Bone marrow (tissue), 2 donors: ENCODE data around the gene PISD.
"Not testable (repeated sequence)": the region's sequence is repeated elsewhere in the genome, so short reads cannot be mapped to it uniquely, and the experiment has no call there.

Source experiments
- DNase-seq, 2 donors: peaks; one replicate each; lab custom pipeline; 2025; lab: John Stamatoyannopoulos, UW

The PISD gene

DNA sequence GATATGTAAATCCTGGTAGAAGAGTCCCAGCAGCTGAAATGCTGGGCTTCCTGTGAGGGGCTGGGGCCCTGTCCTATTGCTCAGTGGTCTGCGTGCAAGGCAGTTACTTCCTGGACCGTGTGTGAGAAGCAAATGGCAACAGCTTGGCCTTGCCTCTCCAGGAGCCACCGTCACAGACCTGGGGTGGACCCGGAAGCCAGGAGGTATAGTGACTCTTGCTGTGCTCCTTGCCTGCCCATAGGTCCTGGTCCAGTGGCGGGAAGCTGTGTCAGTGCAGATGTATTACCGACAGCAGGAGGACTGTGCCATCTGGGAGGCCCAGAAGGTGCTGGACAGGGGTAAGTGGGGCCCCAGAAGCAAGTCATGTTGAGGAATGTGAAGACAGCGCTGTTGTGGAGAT lies 54.3 kb downstream of the PISD start:
- DNase-seq = no peak

DNA sequence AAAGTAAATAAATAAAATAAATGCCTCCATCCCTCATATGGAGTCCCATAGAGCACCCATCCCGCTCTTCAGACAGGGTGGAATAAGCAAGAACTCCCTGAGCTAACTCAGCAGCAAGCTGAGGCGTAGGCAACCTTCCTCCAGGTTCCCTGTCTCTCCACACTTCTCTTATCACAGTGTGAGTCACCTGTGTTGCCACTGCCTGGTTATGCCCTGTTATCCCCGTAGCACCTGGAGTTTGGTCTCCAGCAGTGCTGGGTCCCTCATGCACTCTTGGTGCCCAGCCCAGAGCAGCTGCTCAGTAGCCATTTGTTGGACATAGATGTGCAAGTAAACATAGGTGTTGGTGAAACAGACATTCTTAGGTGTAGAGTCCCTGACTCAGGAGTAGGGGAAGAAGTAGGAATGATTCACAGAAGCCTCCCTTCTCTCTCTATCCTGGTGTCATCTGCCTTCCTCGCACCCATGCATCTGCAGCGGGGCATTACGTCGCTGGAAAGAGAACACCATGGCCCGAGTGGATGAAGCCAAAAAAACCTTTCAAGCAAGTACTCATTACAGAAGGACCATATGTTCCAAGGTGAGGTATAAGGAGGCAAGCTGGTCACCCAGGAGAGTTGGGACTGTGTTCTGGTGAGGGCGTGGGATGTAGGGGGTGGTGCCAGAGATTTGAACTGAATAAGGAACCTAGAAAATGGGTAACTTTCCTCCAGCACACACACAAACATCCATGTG lies 56.0 kb downstream of the PISD start:
- no peak for DNase-seq

GRCh38 chr22:31604746-31605705 lies 57.0 kb downstream of the PISD start:
- DNase-seq = no peak

- no peak for DNase-seq
These were observed 57.8 kb downstream of the PISD start for GRCh38 chr22:31604137-31604705.

GRCh38 chr22:31603574-31603973 lies 58.4 kb downstream of the PISD start:
- DNase-seq = no peak

DNA sequence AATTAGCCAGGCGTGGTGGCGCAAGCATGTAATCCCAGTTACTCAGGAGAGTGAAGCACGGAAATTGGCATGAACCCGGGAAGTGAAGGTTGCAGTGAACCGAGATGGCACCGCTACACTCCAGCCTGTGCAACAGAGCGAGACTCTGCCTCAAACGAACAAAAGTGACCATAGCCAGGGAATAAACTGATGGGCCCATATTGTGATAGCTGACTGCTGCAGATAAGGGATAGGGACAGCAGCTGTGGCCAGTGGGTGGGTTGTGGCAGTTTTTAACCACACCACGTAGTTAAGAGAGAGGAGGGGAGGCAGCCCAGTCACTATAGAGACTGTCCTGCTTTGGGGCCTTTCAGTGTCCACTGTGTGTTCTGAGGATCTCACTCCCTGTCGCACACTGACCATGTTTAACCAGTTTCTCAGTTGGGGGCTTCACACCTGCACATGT lies 58.9 kb downstream of the PISD start:
- DNase-seq = no peak

DNA sequence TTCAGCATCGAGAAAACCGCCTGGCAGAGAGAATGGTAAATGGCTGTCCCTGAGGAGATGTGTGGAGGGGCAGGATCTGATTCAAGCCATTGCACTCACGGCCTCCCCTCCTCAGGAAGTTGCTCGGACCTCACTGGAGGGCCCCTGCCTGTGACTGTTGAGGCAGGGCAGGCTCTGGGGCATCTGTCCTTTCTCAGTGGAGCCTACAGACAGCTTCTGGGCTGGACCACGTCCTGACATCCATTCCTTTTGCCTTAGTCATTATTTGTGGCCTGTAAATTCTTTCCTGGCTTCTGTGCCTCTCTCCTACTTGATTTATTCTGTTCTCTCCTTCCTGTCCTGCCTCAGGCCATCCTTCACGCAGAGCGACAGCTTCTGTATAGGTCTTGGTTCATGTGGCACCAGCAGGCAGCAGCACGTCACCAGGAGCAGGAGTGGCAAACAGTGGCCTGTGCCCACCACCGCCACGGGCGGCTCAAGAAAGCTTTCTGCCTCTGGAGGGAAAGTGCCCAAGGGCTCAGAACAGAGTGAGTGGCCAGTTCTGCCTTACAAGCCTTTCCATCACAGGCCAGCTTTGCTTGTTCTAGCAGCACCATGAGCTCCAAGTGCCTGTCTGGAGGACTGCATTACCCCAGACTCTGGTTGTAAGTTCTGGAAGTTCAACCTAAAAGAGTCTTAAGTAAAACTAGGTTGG lies 59.6 kb downstream of the PISD start:
- no peak for DNase-seq

GRCh38 chr22:31595271-31595670 lies 66.7 kb downstream of the PISD start:
- no peak for DNase-seq

DNA sequence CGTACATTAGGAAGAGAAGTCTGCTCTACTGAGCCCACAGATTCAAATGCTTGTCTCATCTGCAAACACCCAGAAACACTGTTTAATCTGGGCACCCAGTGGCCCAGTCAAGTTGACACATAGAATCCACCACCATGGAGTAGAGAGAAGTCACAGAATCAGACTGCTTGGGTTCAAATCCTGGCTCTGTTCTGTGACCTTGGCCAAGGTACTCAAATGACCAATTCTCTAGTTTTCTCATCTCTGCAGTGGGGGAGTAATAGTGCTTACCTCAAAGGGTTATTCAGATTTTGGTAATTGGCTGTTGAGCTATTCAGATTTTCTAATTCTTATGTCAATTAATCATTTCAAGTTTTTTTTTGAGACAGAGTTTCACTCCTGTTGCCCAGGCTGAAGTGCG lies 71.9 kb downstream of the PISD start:
- not testable (repeated sequence) for DNase-seq

GRCh38 chr22:31588970-31589675 lies 72.9 kb downstream of the PISD start:
- DNase-seq = no peak

DNA sequence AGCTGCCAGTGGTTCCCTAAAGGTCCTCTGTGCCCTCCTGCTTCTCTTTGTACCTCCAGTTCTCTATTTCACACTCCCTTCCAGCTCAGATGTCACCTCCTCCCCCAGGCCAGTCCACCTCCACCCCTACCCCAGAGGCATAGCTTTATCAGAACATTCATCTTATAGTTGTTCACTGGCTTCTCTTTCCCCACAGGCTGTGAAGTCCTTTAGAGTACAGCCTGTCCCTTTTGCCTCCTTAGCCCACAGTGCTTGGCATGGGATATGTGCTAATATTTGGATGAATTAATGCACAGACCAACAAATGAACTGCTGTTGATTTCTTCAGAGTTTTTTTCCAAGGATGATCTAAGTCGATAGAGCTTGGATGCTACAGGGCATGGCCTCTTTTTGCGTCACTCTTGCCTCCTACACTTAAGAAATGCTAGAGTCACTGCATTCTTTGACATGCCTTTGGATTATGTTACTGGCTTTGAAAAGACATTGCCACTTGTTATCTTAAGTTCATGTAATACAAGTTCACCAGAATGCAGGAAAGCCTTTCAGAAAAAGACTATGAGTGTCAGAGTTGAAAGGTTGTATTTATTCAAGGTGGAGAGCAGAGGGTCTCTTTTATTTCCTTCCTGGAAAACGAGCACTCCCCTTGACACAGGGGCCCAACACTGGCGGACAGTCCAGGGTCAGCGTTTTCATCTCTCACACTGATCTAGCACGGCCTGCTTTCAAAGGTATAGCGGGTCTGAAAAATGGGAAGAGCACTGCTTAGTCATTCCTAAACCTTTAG lies 75.7 kb downstream of the PISD start:
- DNase-seq = no peak

- no peak for DNase-seq
These were observed 76.7 kb downstream of the PISD start for GRCh38 chr22:31585161-31585859.

DNA sequence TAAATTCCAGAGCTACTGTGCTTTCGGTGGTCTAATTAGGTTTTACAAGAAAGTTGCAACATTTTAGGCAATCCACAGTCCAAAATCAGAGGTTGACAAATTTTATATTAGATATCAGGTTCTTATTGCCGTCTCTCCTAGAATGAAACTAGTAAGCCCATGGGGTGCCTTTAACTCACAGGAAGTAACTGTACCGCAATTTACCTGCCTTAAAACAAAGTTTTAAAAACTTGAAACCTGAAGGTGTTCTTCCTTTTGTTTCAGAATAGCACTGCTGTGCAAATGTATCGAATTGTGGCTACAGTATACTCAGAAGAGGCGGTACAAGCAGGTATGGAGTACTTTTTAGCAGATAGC lies 77.2 kb downstream of the PISD start:
- no peak for DNase-seq

DNA sequence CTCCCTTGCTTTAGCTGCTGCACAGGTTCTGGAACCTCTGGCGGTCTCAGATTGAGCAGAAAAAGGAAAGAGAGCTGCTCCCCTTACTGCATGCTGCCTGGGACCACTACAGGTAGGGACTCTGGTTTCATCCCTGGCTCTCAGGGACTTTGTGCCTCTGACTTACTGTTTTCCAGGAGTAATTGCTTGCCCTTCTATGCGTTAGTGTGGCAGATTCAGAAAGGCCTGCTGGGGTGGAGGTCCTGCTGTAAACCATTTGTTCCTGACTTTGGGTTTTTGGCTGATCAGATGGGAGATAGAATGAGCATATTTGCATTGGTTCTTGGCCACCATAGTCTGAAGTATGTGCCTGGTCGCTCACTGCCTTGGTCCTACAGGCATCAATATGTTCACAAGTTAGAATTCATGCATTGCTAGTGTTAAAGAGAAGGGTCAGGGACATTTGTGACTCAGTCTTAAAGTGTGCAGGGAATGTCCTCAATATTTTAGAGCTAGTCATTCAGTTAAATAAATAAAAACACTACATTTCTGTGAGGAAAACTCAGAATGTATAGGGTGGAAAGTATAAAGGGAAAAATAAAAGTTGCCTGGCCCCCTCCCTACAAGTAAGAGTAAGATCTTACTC lies 78.0 kb downstream of the PISD start:
- no peak for DNase-seq

DNA sequence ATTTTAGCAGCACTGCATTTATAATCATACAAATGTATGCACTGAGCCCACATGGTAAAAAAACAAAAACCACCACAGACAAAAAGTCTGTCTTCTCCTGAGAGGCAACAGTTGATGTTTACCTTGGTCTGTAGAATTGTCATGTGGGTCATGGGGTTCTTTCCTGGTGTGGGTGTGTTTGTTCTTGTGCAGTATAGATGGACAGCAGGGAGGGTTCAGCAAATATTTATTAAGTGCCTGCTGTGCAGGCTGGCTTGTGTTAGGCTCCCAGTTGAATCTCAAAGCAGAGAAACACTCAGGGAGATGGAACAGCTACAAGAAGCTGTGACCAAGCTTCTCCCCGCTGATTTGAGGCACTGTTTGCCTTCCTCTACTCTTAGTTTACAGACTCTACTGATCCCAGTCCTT lies 82.2 kb downstream of the PISD start:
- no peak for DNase-seq

- DNase-seq = no peak
These were observed 83.8 kb downstream of the PISD start for GRCh38 chr22:31578171-31578570.

DNA sequence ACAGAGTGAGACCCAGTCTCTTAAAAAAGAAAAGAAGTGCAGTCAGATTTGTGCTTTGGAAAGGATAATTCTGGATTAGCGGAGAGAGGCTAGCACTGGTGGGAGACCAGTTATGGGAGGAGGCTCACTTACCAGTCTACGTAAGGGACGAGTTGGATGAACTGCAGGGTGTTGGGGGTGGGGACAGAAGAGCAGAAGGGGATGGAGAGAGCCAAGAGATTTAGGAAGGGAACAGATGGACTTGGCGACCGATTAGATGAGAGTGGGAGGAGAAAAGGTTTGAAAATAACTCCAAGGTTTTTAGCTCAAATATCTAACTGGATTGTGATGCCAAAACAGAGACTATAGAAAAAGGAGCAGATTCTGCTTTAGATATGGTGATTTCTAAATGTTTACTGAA lies 84.3 kb downstream of the PISD start:
- DNase-seq = no peak

- DNase-seq = no peak
These were observed 86.8 kb downstream of the PISD start for GRCh38 chr22:31575190-31575589.

GRCh38 chr22:31574055-31574670 lies 87.9 kb downstream of the PISD start:
- no peak for DNase-seq
